A549 (cell line): ENCODE results near the gene CMBL. TPM values are rescaled to one million over a fixed set of nuclear protein-coding genes. Genes with fewer than 3 reads are reported as not detected.

Source experiments
- ATAC-seq, 2 experiments: fragments of 200-7000 bp in 1 of 2; fragments of >200 bp in 1 of 2; cut with Nextera tagmentation in 1 of 2; cut with Tn5 transposase in 1 of 2; 3 replicates each; pipeline versions ENCODE4 v1.8.0 to v1.9.1; 2018 to 2020; ENCODE audit warnings: mild to moderate bottlenecking in 1 of 2, moderate library complexity in 1 of 2
- CTCF ChIA-PET: fragments of 300-600 bp; sonication (Branson Sonifier 250); formaldehyde crosslinking; extraction: SDS; loops from one replicate; lab custom pipeline; 2021; ENCODE audit warnings: antibody characterized with exemption, inconsistent platforms; lab: Yijun Ruan, JAX
- POLR2A ChIA-PET: fragments of 350-600 bp; formaldehyde crosslinking; extraction: SDS; loops from one replicate; lab custom pipeline; 2021; ENCODE audit warnings: antibody characterized with exemption, inconsistent platforms; lab: Yijun Ruan, JAX
- DNase-seq, 2 experiments: peaks; one replicate each; pipeline versions ENCODE4 v3.0.0 to v3.0.0-alpha.2; 2011 to 2016; ENCODE audit warnings: low read depth in 1 of 2, low spot score in 1 of 2
- FAIRE-seq: peaks from 2 replicates; lab custom pipeline; 2011; peaks lifted over from hg19 to GRCh38; lab: Jason Lieb, UNC
- H3K27ac ChIP-seq, 2 experiments: fragments of >200 bp; sonication (Bioruptor Twin); formaldehyde crosslinking; 3 replicates each; pipeline ENCODE4 v1.5.1; 2016 to 2017
- H3K4me1 ChIP-seq: fragments of >200 bp; sonication (Bioruptor Twin); formaldehyde crosslinking; 3 replicates; pipeline ENCODE4 v1.6.1; 2016
- H3K4me2 ChIP-seq: fragments of >200 bp; sonication (Bioruptor Twin); formaldehyde crosslinking; 3 replicates; pipeline ENCODE4 v1.6.1; 2016
- H3K4me3 ChIP-seq: fragments of >200 bp; sonication (Bioruptor Twin); formaldehyde crosslinking; 3 replicates; pipeline ENCODE4 v1.5.1; 2016
- H3K9me3 ChIP-seq: fragments of >200 bp; sonication (Bioruptor Twin); formaldehyde crosslinking; 3 replicates; pipeline ENCODE4 v1.6.1; 2016
- BCL3 ChIP-seq: fragments of >200 bp; sonication (Bioruptor Twin); formaldehyde crosslinking; IDR thresholded peaks from 3 replicates; pipeline ENCODE4 v1.6.1; 2016
- BHLHE40 ChIP-seq: IDR thresholded peaks from 2 replicates; pipeline ENCODE4 v1.6.1; 2012; ENCODE audit warnings: low read depth, low read length, inconsistent platforms
- CBX8 ChIP-seq: fragments of 200-600 bp; sonication (generic); IDR thresholded peaks from 2 replicates; pipeline ENCODE4 v1.6.1; 2016
- CEBPB ChIP-seq, 2 experiments: fragments of >200 bp in 1 of 2; sonication (Bioruptor Twin) in 1 of 2; formaldehyde crosslinking in 1 of 2; IDR thresholded peaks; 2 replicates each; pipeline ENCODE4 v1.6.1; 2012 to 2016
- CTCF ChIP-seq: fragments of >200 bp; sonication (Bioruptor Twin); formaldehyde crosslinking; IDR thresholded peaks from 3 replicates; pipeline ENCODE4 v1.5.1; 2016
- E2F6 ChIP-seq: IDR thresholded peaks from 2 replicates; pipeline ENCODE4 v1.6.1; 2012; ENCODE audit warnings: low read depth, borderline replicate concordance
- EHF ChIP-seq: fragments of 250-450 bp; sonication (Bioruptor Pico); IDR thresholded peaks from 2 replicates; pipeline ENCODE4 v1.5.0; 2020; ENCODE audit warnings: mild to moderate bottlenecking
- FOSB ChIP-seq: fragments of 250-450 bp; sonication (Bioruptor Pico); IDR thresholded peaks from 2 replicates; pipeline ENCODE4 v1.5.0; 2020; ENCODE audit warnings: mild to moderate bottlenecking, moderate library complexity
- GATA3 ChIP-seq: IDR thresholded peaks from 2 replicates; pipeline ENCODE4 v1.6.1; 2012; ENCODE audit warnings: borderline replicate concordance
- HDAC2 ChIP-seq: fragments of 200-600 bp; sonication (generic); IDR thresholded peaks from 2 replicates; pipeline ENCODE4 v1.6.1; 2016
- HOXA7 ChIP-seq: fragments of 250-450 bp; sonication (Bioruptor Pico); IDR thresholded peaks from 2 replicates; pipeline ENCODE4 v1.5.0; 2020; ENCODE audit warnings: mild to moderate bottlenecking, moderate library complexity
- HOXB13 ChIP-seq: fragments of 250-450 bp; sonication (Bioruptor Pico); IDR thresholded peaks from 2 replicates; pipeline ENCODE4 v1.5.0; 2020; ENCODE audit warnings: low read depth, mild to moderate bottlenecking, moderate library complexity
- JUNB ChIP-seq: fragments of >200 bp; sonication (Bioruptor Twin); formaldehyde crosslinking; IDR thresholded peaks from 2 replicates; pipeline ENCODE4 v1.6.1; 2016
- MYC ChIP-seq: IDR thresholded peaks from 2 replicates; pipeline ENCODE4 v1.6.1; 2012; ENCODE audit warnings: mild to moderate bottlenecking, inconsistent platforms, low read length, improper control_type of control experiment, borderline replicate concordance
- NFE2L2 ChIP-seq: fragments of 150-350 bp; conservative IDR thresholded peaks from 2 replicates; pipeline ENCODE4 v1.6.1; 2014; ENCODE audit warnings: low read length
- NPAS2 ChIP-seq: fragments of 250-450 bp; sonication (Bioruptor Pico); IDR thresholded peaks from 2 replicates; pipeline ENCODE4 v1.8.0; 2022; ENCODE audit warnings: mild to moderate bottlenecking, moderate library complexity, borderline replicate concordance
- PBX3 ChIP-seq: IDR thresholded peaks from 2 replicates; pipeline ENCODE4 v1.6.1; 2012
- PHF8 ChIP-seq: fragments of 200-600 bp; sonication (generic); IDR thresholded peaks from 2 replicates; pipeline ENCODE4 v1.6.1; 2016; ENCODE audit warnings: low read depth, mild to moderate bottlenecking, antibody characterized with exemption, moderate library complexity, borderline replicate concordance
- POLR2AphosphoS2 ChIP-seq: conservative IDR thresholded peaks from 2 replicates; pipeline ENCODE4 v1.6.1; 2012; ENCODE audit warnings: low read length, improper control_type of control experiment, inconsistent platforms
- RAD21 ChIP-seq, 2 experiments: fragments of >200 bp in 1 of 2; sonication (Bioruptor Twin) in 1 of 2; formaldehyde crosslinking in 1 of 2; IDR thresholded peaks in 1 of 2; conservative IDR thresholded peaks in 1 of 2; 2 replicates in 1 of 2; 3 replicates in 1 of 2; pipeline ENCODE4 v1.6.1; 2012 to 2018; ENCODE audit warnings: inconsistent platforms in 1 of 2
- RNF2 ChIP-seq: fragments of 200-600 bp; sonication (generic); IDR thresholded peaks from 2 replicates; pipeline ENCODE4 v1.6.1; 2016; ENCODE audit warnings: low read depth, mild to moderate bottlenecking, antibody characterized with exemption, moderate library complexity, borderline replicate concordance
- SREBF2 ChIP-seq: fragments of 450-650 bp; IDR thresholded peaks from 2 replicates; pipeline ENCODE4 v1.6.1; 2014; ENCODE audit warnings: mild to moderate bottlenecking, moderate library complexity
- USF2 ChIP-seq: fragments of 450-650 bp; IDR thresholded peaks from 2 replicates; pipeline ENCODE4 v1.6.1; 2014; ENCODE audit warnings: antibody characterized with exemption
- ZNF302 ChIP-seq: fragments of 250-450 bp; sonication (Bioruptor Pico); IDR thresholded peaks from 2 replicates; pipeline ENCODE4 v1.9.0; 2021; ENCODE audit warnings: inconsistent platforms, mild to moderate bottlenecking, moderate library complexity
- WGBS: methylation state at CpG from one replicate; pipeline ENCODE4 v1.1.6; 2017; ENCODE audit errors: missing lambda C conversion rate; 5-methylcytosine and 5-hydroxymethylcytosine counted together
- polyA plus RNA-seq, 4 experiments: library from polyadenylated mRNA; depleted of rRNA in 3 of 4; stranded (reverse); fragments of >200 nt; fragmentation: RNase III in 1 of 4; extraction: RNeasy Plus Mini Kit Qiagen cat#74134 plus additional on column Dnase treatment in 1 of 4; gene quantifications; 2 replicates in 3 of 4; 3 replicates in 1 of 4; pipeline ENCODE4 v1.2.3, GENCODE V29; 2011 to 2017
- TF ChIP-seq, protein P1 (sequence below): fragments of 250-450 bp; sonication (Bioruptor Pico); IDR thresholded peaks from 2 replicates; pipeline ENCODE4 v1.5.0; 2021; ENCODE audit warnings: mild to moderate bottlenecking, moderate library complexity, borderline replicate concordance
- TF ChIP-seq, protein P2 (sequence below): fragments of >200 bp; sonication (Bioruptor Twin); formaldehyde crosslinking; IDR thresholded peaks from 2 replicates; pipeline ENCODE4 v1.6.1; 2016

The CMBL gene
- polyA plus RNA-seq, 2 of the 4 experiments (the other 2 are of a cell fraction), result 23.5 to 32.6 TPM

DNA sequence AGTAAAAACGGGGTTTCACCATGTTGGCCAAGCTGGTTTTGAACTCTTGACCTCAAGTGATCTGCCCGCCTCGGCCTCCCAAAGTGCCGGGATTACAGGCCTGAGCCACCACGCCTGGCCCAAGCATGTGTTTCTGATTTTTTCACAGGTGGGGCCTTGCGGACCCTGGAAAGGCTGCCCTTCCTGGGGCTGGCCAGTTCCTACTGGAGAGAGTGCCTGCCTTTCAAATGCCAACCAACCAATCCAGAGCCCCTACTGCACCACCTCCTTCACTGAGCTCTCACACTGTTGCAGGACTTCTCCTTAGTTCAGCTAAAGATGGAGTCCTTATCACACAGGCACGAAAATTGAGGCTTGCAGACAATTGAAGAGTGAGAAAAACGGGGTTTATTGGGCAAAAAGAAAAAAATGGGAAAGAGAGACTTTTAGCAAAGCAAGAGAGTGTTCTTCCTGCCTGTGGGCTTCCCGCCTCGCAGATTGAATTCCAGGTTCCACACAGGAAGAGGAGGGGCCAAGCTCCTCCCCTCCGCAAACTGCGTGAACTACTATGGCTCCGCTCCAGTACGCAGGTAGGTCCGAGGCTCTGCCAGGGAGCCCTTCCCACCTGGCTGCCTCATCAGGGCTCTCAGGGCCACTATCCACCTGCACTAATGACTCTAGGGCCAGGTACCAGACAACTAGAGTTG lies 8.3 kb upstream of the CMBL start:
- POLR2A ChIA-PET, result interaction anchor here (0.7 kb wide), 1 partner anchor 10 kb away, joined by 10 read pairs; no protein-coding TSS in a partner anchor
- Histone ChIP-seq H3K4me1 (peaks cover 2% of the 10 kb centered on the region), H3K27ac (no peak overlapping the region), H3K9me3 (no peaks in the 10 kb centered on the region), H3K4me2 (no peak overlapping the region), H3K4me3 (no peak overlapping the region)
- ATAC-seq (peak in 1 of 2 experiments; percentile 39; a peak in 1 of 6 replicates), FAIRE-seq (no peak), DNase-seq (no peak)
- 87% methylated on average over 15 of the region's 15 CpGs for WGBS
- CTCF ChIA-PET, result interaction anchor here (1.1 to 1.2 kb wide), 2 partner anchors 15 to 110 kb away, joined by 3 to 5 read pairs; no protein-coding TSS in a partner anchor
- TF ChIP-seq BCL3 (no peak), E2F6 (no peak), HDAC2 (no peak), RNF2 (no peak), PHF8 (no peak), JUNB (no peak), PBX3 (no peak), RAD21 (conservative IDR thresholded peaks at IDR 0.05 in 1 of 2, IDR thresholded peaks at IDR 0.05 in 1 of 2) (no peak)
- TF ChIP-seq, protein P1, sequence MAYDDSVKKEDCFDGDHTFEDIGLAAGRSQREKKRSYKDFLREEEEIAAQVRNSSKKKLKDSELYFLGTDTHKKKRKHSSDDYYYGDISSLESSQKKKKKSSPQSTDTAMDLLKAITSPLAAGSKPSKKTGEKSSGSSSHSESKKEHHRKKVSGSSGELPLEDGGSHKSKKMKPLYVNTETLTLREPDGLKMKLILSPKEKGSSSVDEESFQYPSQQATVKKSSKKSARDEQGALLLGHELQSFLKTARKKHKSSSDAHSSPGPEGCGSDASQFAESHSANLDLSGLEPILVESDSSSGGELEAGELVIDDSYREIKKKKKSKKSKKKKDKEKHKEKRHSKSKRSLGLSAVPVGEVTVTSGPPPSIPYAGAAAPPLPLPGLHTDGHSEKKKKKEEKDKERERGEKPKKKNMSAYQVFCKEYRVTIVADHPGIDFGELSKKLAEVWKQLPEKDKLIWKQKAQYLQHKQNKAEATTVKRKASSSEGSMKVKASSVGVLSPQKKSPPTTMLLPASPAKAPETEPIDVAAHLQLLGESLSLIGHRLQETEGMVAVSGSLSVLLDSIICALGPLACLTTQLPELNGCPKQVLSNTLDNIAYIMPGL, result no peak
- TF ChIP-seq, protein P2, sequence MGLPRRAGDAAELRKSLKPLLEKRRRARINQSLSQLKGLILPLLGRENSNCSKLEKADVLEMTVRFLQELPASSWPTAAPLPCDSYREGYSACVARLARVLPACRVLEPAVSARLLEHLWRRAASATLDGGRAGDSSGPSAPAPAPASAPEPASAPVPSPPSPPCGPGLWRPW, result no peak

DNA sequence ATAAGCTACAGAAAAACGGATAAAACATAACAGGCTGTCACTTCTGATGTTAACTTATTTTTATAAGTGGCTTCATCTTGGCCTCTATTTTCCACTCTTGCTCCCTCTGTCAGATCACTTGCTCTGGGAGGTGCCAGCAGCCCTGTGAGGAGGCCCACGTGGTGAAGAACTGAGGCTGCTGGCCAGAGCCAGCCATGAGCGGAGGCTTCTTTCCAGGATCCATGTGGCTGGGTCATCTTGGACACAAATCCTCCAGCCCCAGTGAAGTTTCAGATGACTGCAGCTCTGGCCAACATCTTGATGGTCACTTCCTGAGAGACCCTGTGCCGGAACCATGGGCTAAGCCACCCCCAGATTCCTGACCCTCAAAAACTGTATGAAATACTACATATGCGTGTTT lies 7.5 kb upstream of the CMBL start:
- no peak for DNase-seq
- 76% methylated on average over 5 of the region's 5 CpGs for WGBS
- ATAC-seq, result no peak
- H3K4me2 ChIP-seq, result no peak overlapping the region
- ChIA-PET POLR2A (no interaction called here), CTCF (interaction anchor here (0.6 to 1.2 kb wide), 3 partner anchors 15 to 111 kb away, joined by 3 to 5 read pairs (median 3); no protein-coding TSS in a partner anchor)
- no peak for TF ChIP-seq PBX3
- no peak for TF ChIP-seq NPAS2
- TF ChIP-seq ZNF302 (CRISPR knock-in tag), result no peak
- no peak for TF ChIP-seq USF2
- no peak for TF ChIP-seq HOXA7 (CRISPR knock-in tag)
- no peak for TF ChIP-seq POLR2AphosphoS2
- TF ChIP-seq CEBPB (IDR thresholded peaks at IDR 0.05), result no peak
- TF ChIP-seq FOSB, result no peak
- TF ChIP-seq, protein P2, result no peak
- TF ChIP-seq NFE2L2, result no peak
- no peak for TF ChIP-seq BHLHE40
- no peak for TF ChIP-seq CBX8
- TF ChIP-seq CTCF, result no peak
- no peak for TF ChIP-seq MYC
- TF ChIP-seq SREBF2, result no peak
- TF ChIP-seq EHF (CRISPR knock-in tag), result no peak
- no peak for TF ChIP-seq GATA3
- no peak for TF ChIP-seq HOXB13 (CRISPR knock-in tag)
- TF ChIP-seq, all 56 proteins: peak for 0
- Histone ChIP-seq H3K4me3 (no peak overlapping the region), H3K4me1 (peaks cover 10% of the 10 kb centered on the region), H3K27ac (no peak overlapping the region), H3K9me3 (no peaks in the 10 kb centered on the region)
- no peak for FAIRE-seq
